Tongue (tissue), 2 donors: ENCODE results near the gene STMN3. TPM values are rescaled to one million over a fixed set of nuclear protein-coding genes. Genes with fewer than 3 reads are reported as not detected.
"Not testable (repeated sequence)": the region's sequence is repeated elsewhere in the genome, so short reads cannot be mapped to it uniquely, and the experiment has no call there.

Experiments
- DNase-seq: peaks from one replicate; pipeline ENCODE4 v3.0.0-alpha.2; 2015
- total RNA-seq: library from RNA; depleted of rRNA; stranded (reverse); fragments of >200 nt; gene quantifications from one replicate; pipeline ENCODE4 v1.2.3, GENCODE V29; 2014

STMN3 gene
- total RNA-seq, 1 donor from 2014 or later, result 15.6 TPM

GRCh38 chr20:63678667-63679465 lies 25.6 kb upstream of the STMN3 start:
- DNase-seq, result no peak

GRCh38 chr20:63678071-63678470 lies 24.8 kb upstream of the STMN3 start:
- no peak for DNase-seq

GRCh38 chr20:63675681-63676368 lies 22.6 kb upstream of the STMN3 start:
- DNase-seq, result no peak

- DNase-seq, result no peak
Measured at GRCh38 chr20:63673951-63674350, 20.7 kb upstream of the STMN3 start.

- no peak for DNase-seq
Measured at GRCh38 chr20:63672666-63673065, 19.4 kb upstream of the STMN3 start.

- not testable (repeated sequence) for DNase-seq
Measured at GRCh38 chr20:63671695-63672094, 18.5 kb upstream of the STMN3 start.

GRCh38 chr20:63668351-63668750 lies 15.1 kb upstream of the STMN3 start:
- DNase-seq, result no peak

- no peak for DNase-seq
Measured at GRCh38 chr20:63667858-63668257, 14.6 kb upstream of the STMN3 start.

- DNase-seq, result no peak
Measured at GRCh38 chr20:63665708-63666107, 12.5 kb upstream of the STMN3 start.

GRCh38 chr20:63664861-63665594 lies 11.8 kb upstream of the STMN3 start:
- no peak for DNase-seq

- DNase-seq, result no peak
Measured at GRCh38 chr20:63664143-63664851, 11.1 kb upstream of the STMN3 start.

GRCh38 chr20:63663332-63664066 lies 10.3 kb upstream of the STMN3 start:
- DNase-seq, result no peak

GRCh38 chr20:63662813-63663189 lies 9.6 kb upstream of the STMN3 start:
- no peak for DNase-seq

- DNase-seq, result no peak
Measured at GRCh38 chr20:63661959-63662812, 9.0 kb upstream of the STMN3 start.

- DNase-seq, result no peak
Measured at GRCh38 chr20:63661108-63661507, 7.9 kb upstream of the STMN3 start.

- DNase-seq, result no peak
Measured at GRCh38 chr20:63660622-63661021, 7.4 kb upstream of the STMN3 start.

- not testable (repeated sequence) for DNase-seq
Measured at GRCh38 chr20:63660174-63660573, 7.0 kb upstream of the STMN3 start.

- DNase-seq, result no peak
Measured at GRCh38 chr20:63659370-63659769, 6.1 kb upstream of the STMN3 start.

GRCh38 chr20:63658749-63659187 lies 5.5 kb upstream of the STMN3 start:
- DNase-seq, result no peak

GRCh38 chr20:63657937-63658748 lies 4.9 kb upstream of the STMN3 start, which contains the start of gene RTEL1:
Gene RTEL1 (plus strand): TSS chr20:63658312. CDS start chr20:63659403, 1,091 bp downstream.
- DNase-seq, result peak; percentile 95
